OCI-LY3 (cell line): ENCODE results near the gene TBL1XR1.

Experiments
- CTCF ChIP-seq: fragments of 200-600, 300-600 bp; sonication (generic); IDR thresholded peaks from 2 replicates; pipeline ENCODE4 v1.5.1; 2014; ENCODE audit warnings: antibody characterized with exemption, low read length, low read depth
- EZH2phosphoT487 ChIP-seq: fragments of 200-600 bp; shearing (Covaris generic); IDR thresholded peaks from 2 replicates; pipeline ENCODE4 v1.6.1; 2018; ENCODE audit warnings: antibody characterized with exemption, mixed run types, low read depth

GRCh38 chr3:177055605-177056571 lies 141.4 kb downstream of the TBL1XR1 start:
- no peak for TF ChIP-seq CTCF
- no peak for TF ChIP-seq EZH2phosphoT487
